ENCODE data around the gene APOBEC4.

DNA sequence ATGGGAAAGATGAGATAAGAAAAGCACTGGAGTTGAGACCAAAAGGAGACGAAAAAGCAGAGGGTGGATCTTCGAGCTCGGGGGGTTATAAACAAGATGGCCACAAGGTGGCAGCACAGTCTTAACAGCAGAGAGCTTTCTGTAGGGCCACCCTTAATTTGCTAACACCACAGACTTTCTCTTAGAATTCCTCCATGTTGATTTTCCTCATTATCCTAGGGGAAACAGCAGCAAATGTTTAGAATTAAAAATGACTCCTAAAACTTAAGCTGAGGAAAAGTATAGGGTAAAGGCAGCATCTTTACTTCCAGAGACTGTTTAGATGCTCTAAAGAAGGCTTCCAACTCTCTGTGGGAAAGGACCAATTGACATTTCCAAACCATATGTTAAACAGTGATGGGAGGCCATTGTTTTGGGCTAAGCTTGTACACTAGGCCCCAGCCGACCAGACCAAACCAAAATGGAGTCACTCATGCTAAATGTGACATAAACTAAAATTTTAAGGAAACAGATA is 2.5 kb upstream of the APOBEC4 start:
- TF ChIP-seq, protein P1, sequence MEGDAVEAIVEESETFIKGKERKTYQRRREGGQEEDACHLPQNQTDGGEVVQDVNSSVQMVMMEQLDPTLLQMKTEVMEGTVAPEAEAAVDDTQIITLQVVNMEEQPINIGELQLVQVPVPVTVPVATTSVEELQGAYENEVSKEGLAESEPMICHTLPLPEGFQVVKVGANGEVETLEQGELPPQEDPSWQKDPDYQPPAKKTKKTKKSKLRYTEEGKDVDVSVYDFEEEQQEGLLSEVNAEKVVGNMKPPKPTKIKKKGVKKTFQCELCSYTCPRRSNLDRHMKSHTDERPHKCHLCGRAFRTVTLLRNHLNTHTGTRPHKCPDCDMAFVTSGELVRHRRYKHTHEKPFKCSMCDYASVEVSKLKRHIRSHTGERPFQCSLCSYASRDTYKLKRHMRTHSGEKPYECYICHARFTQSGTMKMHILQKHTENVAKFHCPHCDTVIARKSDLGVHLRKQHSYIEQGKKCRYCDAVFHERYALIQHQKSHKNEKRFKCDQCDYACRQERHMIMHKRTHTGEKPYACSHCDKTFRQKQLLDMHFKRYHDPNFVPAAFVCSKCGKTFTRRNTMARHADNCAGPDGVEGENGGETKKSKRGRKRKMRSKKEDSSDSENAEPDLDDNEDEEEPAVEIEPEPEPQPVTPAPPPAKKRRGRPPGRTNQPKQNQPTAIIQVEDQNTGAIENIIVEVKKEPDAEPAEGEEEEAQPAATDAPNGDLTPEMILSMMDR (IDR thresholded peaks at IDR 0.05) = peak; percentile 99
- TF ChIP-seq ZFX (IDR thresholded peaks at IDR 0.05; ENCODE audit: borderline replicate concordance) = no peak
